ENCODE data around the gene PDX1.

The PDX1 gene

DNA sequence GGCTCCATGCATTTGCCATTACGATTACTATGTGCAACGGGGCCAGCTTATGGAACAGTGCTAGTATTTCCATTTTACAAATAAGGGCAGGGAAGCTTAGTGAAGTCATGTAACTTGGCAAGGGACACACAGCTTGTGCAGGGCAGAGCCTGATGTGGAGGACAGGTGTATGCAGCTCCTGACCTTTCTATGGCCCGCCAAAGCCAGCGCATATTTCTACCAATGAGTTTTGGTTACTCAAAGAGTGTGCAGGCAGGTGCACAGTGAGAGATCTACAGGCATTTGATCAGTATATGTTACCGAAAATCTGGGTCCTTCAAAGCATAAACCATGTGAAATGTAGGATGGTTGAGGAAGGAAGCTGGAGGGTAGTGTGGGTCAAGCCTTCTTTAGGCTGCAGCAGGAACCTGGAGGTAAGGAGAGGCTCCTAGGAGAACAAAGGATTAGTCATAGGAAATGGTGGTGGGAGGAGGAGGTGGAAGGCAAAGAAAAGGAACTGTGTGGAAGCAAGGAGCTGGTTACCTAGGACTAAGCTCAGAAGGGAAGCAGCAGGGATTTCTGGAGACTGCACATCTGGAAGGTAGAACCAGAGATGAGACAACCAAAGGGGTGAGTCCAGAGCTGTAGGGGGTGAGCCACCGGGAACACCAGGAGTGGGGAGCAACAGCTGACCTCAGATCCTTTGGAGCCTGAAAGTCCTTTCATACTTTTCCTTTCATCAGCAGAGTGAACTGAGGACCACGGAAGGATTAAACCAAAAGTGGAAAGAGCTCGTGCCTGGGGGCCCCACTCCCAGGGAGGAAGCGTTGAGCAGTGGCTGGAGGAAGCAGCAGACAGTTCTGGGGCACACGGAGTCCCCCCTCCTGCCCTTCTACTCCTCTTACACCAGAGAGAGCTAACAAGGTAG lies 4.2 kb upstream of the PDX1 start:
- TF ChIP-seq, protein P1, sequence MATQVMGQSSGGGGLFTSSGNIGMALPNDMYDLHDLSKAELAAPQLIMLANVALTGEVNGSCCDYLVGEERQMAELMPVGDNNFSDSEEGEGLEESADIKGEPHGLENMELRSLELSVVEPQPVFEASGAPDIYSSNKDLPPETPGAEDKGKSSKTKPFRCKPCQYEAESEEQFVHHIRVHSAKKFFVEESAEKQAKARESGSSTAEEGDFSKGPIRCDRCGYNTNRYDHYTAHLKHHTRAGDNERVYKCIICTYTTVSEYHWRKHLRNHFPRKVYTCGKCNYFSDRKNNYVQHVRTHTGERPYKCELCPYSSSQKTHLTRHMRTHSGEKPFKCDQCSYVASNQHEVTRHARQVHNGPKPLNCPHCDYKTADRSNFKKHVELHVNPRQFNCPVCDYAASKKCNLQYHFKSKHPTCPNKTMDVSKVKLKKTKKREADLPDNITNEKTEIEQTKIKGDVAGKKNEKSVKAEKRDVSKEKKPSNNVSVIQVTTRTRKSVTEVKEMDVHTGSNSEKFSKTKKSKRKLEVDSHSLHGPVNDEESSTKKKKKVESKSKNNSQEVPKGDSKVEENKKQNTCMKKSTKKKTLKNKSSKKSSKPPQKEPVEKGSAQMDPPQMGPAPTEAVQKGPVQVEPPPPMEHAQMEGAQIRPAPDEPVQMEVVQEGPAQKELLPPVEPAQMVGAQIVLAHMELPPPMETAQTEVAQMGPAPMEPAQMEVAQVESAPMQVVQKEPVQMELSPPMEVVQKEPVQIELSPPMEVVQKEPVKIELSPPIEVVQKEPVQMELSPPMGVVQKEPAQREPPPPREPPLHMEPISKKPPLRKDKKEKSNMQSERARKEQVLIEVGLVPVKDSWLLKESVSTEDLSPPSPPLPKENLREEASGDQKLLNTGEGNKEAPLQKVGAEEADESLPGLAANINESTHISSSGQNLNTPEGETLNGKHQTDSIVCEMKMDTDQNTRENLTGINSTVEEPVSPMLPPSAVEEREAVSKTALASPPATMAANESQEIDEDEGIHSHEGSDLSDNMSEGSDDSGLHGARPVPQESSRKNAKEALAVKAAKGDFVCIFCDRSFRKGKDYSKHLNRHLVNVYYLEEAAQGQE (IDR thresholded peaks at IDR 0.05; ENCODE audit: low read depth), result no peak
- no peak for TF ChIP-seq EP300 (IDR thresholded peaks at IDR 0.05; ENCODE audit: borderline replicate concordance)
- TF ChIP-seq FOXM1 (IDR thresholded peaks at IDR 0.05; ENCODE audit: borderline replicate concordance, low read depth), result no peak
- TF ChIP-seq, protein P2, sequence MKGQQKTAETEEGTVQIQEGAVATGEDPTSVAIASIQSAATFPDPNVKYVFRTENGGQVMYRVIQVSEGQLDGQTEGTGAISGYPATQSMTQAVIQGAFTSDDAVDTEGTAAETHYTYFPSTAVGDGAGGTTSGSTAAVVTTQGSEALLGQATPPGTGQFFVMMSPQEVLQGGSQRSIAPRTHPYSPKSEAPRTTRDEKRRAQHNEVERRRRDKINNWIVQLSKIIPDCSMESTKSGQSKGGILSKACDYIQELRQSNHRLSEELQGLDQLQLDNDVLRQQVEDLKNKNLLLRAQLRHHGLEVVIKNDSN (IDR thresholded peaks at IDR 0.05), result no peak
- no peak for TF ChIP-seq EGR1 (IDR thresholded peaks at IDR 0.05)

DNA sequence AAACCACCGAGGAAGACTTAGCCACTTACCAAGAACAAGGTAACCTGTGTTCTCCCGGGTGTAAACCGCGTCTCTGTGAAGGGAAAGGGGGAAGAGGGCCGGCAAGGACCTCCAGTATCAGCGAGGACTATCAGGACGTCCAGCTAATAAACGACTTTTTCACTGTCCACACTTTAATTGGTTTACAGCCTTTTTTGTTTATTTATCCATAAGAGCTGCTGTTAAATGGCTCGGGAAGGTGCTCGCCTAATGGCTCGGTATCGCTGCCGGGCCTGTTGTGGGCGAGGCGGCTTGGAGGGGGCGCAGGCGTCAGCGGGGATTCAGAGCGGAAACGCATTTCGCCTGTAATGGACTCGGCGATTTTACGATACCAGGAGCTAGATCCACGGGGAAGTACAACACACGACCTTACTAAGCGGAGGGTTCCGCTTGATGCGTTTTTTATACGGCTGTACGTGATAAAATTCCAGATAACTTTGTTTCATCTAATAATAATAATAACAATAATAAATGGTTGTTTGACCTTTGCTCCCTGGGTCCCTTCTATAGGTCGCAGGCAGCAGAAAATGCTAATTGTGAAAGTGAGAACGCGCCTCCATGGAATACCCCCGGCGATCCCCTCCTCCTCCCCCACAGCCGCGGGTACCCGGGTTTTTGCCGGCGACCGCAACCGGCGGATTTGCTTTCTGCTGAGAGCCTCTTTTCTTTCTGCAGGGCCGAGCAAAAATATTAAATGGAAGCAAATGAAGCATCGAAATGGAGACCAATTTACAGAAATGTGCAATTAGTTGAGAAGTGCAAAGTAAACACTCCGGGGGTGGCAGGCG lies 2.5 kb upstream of the PDX1 start:
- TF ChIP-seq EP300 (IDR thresholded peaks at IDR 0.05; ENCODE audit: borderline replicate concordance) (no peak), CEBPB (IDR thresholded peaks at IDR 0.05) (no peak), ZBTB7A (IDR thresholded peaks at IDR 0.05; ENCODE audit: low read depth) (no peak), RAD21 (IDR thresholded peaks at IDR 0.05; ENCODE audit: low read depth) (no peak), CREB1 (IDR thresholded peaks at IDR 0.05; ENCODE audit: low read depth) (no peak)

DNA sequence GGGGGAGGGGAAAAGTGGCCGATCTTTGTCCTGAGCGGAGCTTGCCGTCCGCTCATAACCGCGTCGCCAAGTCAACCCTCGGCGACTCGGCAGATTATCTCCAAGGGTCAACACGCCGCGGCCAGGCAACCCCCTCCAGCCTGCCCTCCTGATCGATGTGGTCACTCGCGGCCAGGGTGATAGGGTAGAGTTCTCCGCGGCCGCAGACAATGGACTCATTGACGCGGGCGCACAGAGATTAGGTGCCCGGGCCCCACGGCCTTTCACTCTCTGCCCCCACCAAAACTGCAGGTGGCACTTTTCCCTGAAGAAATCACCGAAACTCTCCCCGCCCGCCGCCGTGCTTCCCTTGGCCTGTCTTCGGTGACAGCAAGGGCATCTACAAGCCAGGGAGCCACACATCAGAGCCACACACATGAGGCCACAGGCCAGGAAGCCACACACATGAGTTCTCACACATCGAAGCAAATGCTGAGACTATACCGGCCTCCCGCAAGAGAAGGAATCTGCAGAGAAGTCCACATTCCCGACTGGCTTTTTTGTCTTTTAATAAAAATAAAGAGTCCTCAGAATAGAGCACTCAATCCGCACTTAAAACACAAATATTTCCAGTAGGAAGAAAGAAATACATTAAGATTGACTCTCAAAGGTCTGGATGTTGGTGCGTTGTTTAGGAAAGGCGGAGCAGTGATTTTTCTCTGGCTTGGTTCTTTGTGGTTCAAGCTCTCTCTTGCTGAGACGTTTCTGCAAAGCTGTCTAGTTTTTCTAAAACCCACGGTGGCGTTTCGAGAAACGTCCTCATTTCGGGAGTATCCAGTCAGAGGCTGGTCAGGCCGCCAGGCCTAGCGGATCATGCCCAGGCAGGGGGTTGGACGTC lies 1.5 kb upstream of the PDX1 start:
- no peak for TF ChIP-seq TCF12 (IDR thresholded peaks at IDR 0.05; ENCODE audit: low read depth)
- TF ChIP-seq CEBPB (IDR thresholded peaks at IDR 0.05), result no peak
- TF ChIP-seq, protein P1 (IDR thresholded peaks at IDR 0.05; ENCODE audit: low read depth), result no peak
- no peak for TF ChIP-seq TAF1 (IDR thresholded peaks at IDR 0.05; ENCODE audit: low read depth)
- TF ChIP-seq, protein P2 (IDR thresholded peaks at IDR 0.05), result no peak
- no peak for TF ChIP-seq NFIC (IDR thresholded peaks at IDR 0.05)
- TF ChIP-seq EGR1 (IDR thresholded peaks at IDR 0.05), result no peak
- TF ChIP-seq, protein P3, sequence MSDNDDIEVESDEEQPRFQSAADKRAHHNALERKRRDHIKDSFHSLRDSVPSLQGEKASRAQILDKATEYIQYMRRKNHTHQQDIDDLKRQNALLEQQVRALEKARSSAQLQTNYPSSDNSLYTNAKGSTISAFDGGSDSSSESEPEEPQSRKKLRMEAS (IDR thresholded peaks at IDR 0.05), result no peak
- no peak for TF ChIP-seq RAD21 (IDR thresholded peaks at IDR 0.05; ENCODE audit: low read depth)
- TF ChIP-seq CREB1 (IDR thresholded peaks at IDR 0.05; ENCODE audit: low read depth), result no peak
- no peak for TF ChIP-seq ZBTB7A (IDR thresholded peaks at IDR 0.05; ENCODE audit: low read depth)
- no peak for TF ChIP-seq FOXM1 (IDR thresholded peaks at IDR 0.05; ENCODE audit: borderline replicate concordance, low read depth)

DNA sequence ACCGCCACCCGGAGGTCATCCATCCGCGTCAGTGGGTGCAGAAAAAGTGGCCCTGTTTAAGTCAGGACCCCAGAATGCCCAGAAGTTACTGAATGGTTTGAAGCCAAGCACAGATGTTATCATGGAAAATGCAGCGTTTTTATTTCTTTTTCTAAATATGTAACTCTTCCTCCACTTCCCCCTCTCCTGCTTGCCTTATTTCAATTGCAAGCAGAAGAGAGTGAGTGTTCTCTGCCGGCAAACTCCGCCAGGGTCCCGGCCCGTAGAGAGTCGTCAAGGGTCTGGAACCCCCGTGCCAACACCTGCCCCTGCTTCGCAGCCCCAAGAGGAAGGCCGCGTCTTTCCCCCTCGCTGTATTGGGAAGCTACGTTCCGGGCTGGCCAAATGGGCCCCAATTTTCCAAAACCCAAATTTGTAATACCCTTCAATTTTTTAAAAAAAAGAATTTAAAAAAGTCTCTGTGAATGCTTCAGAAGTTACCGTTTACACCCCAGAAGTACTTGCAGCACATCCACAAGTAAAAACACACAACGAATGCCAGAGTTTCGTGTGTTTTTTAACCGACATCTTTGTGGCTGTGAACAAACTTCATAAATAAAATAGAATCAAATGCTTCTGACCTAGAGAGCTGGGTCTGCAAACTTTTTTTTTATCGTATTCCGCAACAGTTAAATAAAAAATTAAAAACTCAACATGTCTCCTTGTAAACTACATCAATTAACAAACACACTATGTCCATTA lies 712 bp upstream of the PDX1 start:
- TF ChIP-seq TAF1 (IDR thresholded peaks at IDR 0.05; ENCODE audit: low read depth) (no peak), EGR1 (IDR thresholded peaks at IDR 0.05) (no peak), EP300 (IDR thresholded peaks at IDR 0.05; ENCODE audit: borderline replicate concordance) (no peak), YY1 (IDR thresholded peaks at IDR 0.05; ENCODE audit: low read depth) (no peak), FOXM1 (IDR thresholded peaks at IDR 0.05; ENCODE audit: borderline replicate concordance, low read depth) (no peak), TEAD4 (IDR thresholded peaks at IDR 0.05) (no peak), NFIC (IDR thresholded peaks at IDR 0.05) (no peak), CEBPB (IDR thresholded peaks at IDR 0.05) (no peak), TCF12 (IDR thresholded peaks at IDR 0.05; ENCODE audit: low read depth) (no peak), RAD21 (IDR thresholded peaks at IDR 0.05; ENCODE audit: low read depth) (no peak), CREB1 (IDR thresholded peaks at IDR 0.05; ENCODE audit: low read depth) (no peak), ZBTB7A (IDR thresholded peaks at IDR 0.05; ENCODE audit: low read depth) (no peak)
- TF ChIP-seq, protein P2 (IDR thresholded peaks at IDR 0.05), result no peak
- TF ChIP-seq, protein P3 (IDR thresholded peaks at IDR 0.05), result no peak
- TF ChIP-seq, protein P1 (IDR thresholded peaks at IDR 0.05; ENCODE audit: low read depth), result no peak
